Measurements from ENCODE around the gene HK3.

GRCh38 chr5:176863041-176863764 lies 35.9 kb downstream of the HK3 start:
- TF ChIP-seq CTCF (IDR thresholded peaks at IDR 0.05; ENCODE audit: low read length) (no peak), EZH2 (IDR thresholded peaks at IDR 0.05; ENCODE audit: borderline replicate concordance, low read length) (no peak)

Measured in OCI-LY1 (cell line).